Coronary artery (tissue), 2 donors: Measurements from ENCODE around the gene CDON.

Experiments
- DNase-seq: peaks from one replicate; pipeline ENCODE4 v3.0.0-alpha.2; 2017; ENCODE audit warnings: low spot score
- H3K27ac ChIP-seq, 2 donors: fragments of 200-600 bp; sonication (generic); one replicate each; pipeline ENCODE4 v1.5.1; 2016 to 2019
- H3K4me3 ChIP-seq: fragments of 200-600 bp; sonication (generic); 2 replicates; pipeline ENCODE4 v1.5.1; 2016; ENCODE audit warnings: mild to moderate bottlenecking, moderate library complexity
- CTCF ChIP-seq: fragments of 200-600 bp; sonication (generic); IDR thresholded peaks from one replicate; pipeline ENCODE4 v1.5.1; 2019; ENCODE audit warnings: antibody characterized with exemption

The CDON gene

DNA sequence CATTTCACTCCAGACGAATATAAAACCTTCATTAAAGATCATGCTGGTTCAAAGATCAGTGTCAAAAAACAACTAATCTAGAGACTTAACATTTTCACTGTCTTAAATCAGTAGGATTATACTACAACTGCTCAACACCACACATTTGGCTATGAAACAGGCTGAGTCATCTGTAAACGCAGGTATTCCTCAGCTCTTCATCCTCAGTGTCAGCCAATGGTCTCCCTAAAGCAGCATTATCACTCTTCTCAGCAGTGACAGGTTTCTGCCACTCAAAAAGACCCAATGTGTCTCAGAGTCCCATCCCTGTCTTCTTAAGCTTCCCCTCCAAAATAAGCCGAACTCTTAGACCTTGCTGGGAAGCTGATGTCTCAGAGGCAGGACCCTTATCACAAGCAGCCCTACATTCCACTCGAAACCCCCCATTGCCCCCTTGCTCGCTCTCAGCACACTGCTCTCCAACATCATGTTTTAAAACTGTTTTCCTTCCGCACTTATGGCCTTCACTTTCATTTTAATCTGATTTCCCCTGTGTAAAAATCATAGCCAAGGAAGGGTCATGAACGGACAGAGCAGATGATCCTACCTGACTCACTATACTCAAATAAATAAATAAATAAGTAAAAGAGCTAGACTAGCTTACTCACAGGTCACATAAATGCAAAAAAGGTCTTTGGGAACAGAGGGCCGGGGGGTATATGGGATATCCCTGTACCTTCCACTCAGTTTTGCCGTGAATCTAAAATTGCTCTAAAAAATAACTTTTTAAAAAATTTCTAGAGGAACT lies 23.0 kb downstream of the CDON start:
- TF ChIP-seq CTCF = no peak

DNA sequence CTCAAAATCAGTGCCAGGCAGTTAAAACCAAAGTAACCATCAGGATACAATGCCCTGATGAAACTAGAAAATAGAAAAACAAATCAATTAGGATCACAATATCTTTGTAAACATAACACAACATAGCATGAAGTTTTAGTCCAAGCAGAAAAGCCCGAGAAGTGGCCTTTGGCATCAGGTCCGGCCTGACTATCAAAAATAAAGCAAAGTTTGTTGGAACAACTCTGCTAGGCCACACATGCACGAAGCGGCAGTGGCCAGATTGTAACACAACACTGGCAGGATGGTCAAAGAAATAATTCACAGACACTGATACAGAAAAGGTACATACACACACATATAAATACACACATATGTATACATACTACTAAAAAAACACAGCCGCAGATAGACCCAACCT lies 26.9 kb downstream of the CDON start:
- TF ChIP-seq CTCF = no peak
- no peak for DNase-seq
- Histone ChIP-seq H3K27ac (no peak overlapping the region), H3K4me3 (no peak overlapping the region)

More for the DNA sequence above, 23.0 kb downstream of the CDON start:
- Histone ChIP-seq H3K27ac (no peak overlapping the region), H3K4me3 (no peak overlapping the region)
- DNase-seq = no peak

- Histone ChIP-seq H3K4me3 (no peak overlapping the region), H3K27ac (no peak overlapping the region)
- DNase-seq = no peak
- no peak for TF ChIP-seq CTCF
These were observed 27.7 kb downstream of the CDON start for GRCh38 chr11:126034933-126035425.

GRCh38 chr11:126034039-126034932 lies 28.4 kb downstream of the CDON start:
- no peak for TF ChIP-seq CTCF
- no peak for DNase-seq

GRCh38 chr11:126032375-126032774 lies 30.3 kb downstream of the CDON start:
- no peak for TF ChIP-seq CTCF
- H3K4me3 ChIP-seq = no peak overlapping the region
- DNase-seq = no peak
- no peak overlapping the region for H3K27ac ChIP-seq

More at GRCh38 chr11:126034039-126034932, 28.4 kb downstream of the CDON start:
- no peak overlapping the region for H3K4me3 ChIP-seq
- H3K27ac ChIP-seq = peak overlapping the region in 1 of 2 donors; percentile 38

DNA sequence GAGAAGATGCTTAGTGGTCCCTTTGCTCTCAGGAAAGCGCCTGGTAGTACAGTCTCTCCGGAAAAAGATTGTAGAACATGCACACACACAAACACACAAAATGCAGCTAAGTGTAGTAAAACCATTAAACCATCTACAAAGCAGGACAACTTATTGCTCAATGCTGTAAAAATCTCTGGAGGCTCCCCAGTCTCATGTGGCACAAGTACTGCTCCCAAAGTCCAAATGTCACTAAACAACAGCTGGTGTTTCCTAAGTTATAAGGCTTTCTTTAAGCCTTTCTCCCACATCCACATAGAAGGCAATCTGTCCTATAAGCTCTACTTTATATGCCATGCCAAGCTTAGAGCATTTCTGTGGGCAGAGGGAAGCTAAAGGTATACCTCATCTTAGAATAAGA lies 32.9 kb downstream of the CDON start:
- TF ChIP-seq CTCF = no peak
- H3K4me3 ChIP-seq = no peak overlapping the region
- DNase-seq = no peak
- no peak overlapping the region for H3K27ac ChIP-seq
